GM18508 (cell line): ENCODE data around the gene KIF6.
"Not testable (repeated sequence)": the region's sequence is repeated elsewhere in the genome, so short reads cannot be mapped to it uniquely, and the experiment has no call there.

Source experiments
- ATAC-seq: cut with Tn5 transposase; IDR thresholded peaks from one replicate; pipeline ENCODE4 v1.9.1; 2021; ENCODE audit warnings: moderate number of reproducible peaks; ENCODE audit not compliant: insufficient read depth, unreplicated experiment

KIF6 gene

GRCh38 chr6:39516471-39516870 lies 208.7 kb downstream of the KIF6 start:
- ATAC-seq = no peak

- no peak for ATAC-seq
Observed at GRCh38 chr6:39515471-39515870, 209.7 kb downstream of the KIF6 start.

- no peak for ATAC-seq
Observed at GRCh38 chr6:39515006-39515405, 210.2 kb downstream of the KIF6 start.

GRCh38 chr6:39509831-39510230 lies 215.4 kb downstream of the KIF6 start:
- ATAC-seq = not testable (repeated sequence)

- no peak for ATAC-seq
Observed at GRCh38 chr6:39508515-39508914, 216.7 kb downstream of the KIF6 start.

GRCh38 chr6:39507331-39507998 lies 217.7 kb downstream of the KIF6 start:
- ATAC-seq = no peak

- not testable (repeated sequence) for ATAC-seq
Observed at GRCh38 chr6:39502362-39502955, 222.7 kb downstream of the KIF6 start.

- ATAC-seq = no peak
Observed at GRCh38 chr6:39499053-39499452, 226.2 kb downstream of the KIF6 start.

- no peak for ATAC-seq
Observed at GRCh38 chr6:39498096-39498495, 227.1 kb downstream of the KIF6 start.

- ATAC-seq = no peak
Observed at GRCh38 chr6:39496915-39497314, 228.3 kb downstream of the KIF6 start.

GRCh38 chr6:39496456-39496855 lies 228.8 kb downstream of the KIF6 start:
- no peak for ATAC-seq

- no peak for ATAC-seq
Observed at GRCh38 chr6:39495640-39496039, 229.6 kb downstream of the KIF6 start.

- no peak for ATAC-seq
Observed at GRCh38 chr6:39494998-39495397, 230.2 kb downstream of the KIF6 start.

GRCh38 chr6:39493777-39494176 lies 231.4 kb downstream of the KIF6 start:
- no peak for ATAC-seq

- ATAC-seq = no peak
Observed at GRCh38 chr6:39493174-39493573, 232.0 kb downstream of the KIF6 start.

- no peak for ATAC-seq
Observed at GRCh38 chr6:39490108-39490507, 235.1 kb downstream of the KIF6 start.

GRCh38 chr6:39488255-39488879 lies 236.8 kb downstream of the KIF6 start:
- ATAC-seq = no peak

GRCh38 chr6:39484276-39484675 lies 240.9 kb downstream of the KIF6 start:
- no peak for ATAC-seq

- not testable (repeated sequence) for ATAC-seq
Observed at GRCh38 chr6:39479819-39480218, 245.4 kb downstream of the KIF6 start.

GRCh38 chr6:39476670-39477069 lies 248.5 kb downstream of the KIF6 start:
- no peak for ATAC-seq

- ATAC-seq = no peak
Observed at GRCh38 chr6:39476151-39476550, 249.1 kb downstream of the KIF6 start.
